A673 (cell line): Measurements from ENCODE around the gene HSD11B1.

Experiments used
- CTCF ChIP-seq: fragments of 300-800, 200-600 bp; sonication (generic); conservative IDR thresholded peaks from 2 replicates; pipeline ENCODE4 v1.5.1; 2017; ENCODE audit warnings: low read depth, mild to moderate bottlenecking, antibody characterized with exemption, low read length, moderate library complexity, mixed read lengths
- EZH2 ChIP-seq: fragments of 200-600 bp; sonication (generic); IDR thresholded peaks from 2 replicates; pipeline ENCODE4 v1.6.1; 2017; ENCODE audit warnings: borderline replicate concordance, low read depth, mild to moderate bottlenecking, mixed read lengths, antibody characterized with exemption, low read length; ENCODE audit not compliant: poor library complexity, severe bottlenecking

GRCh38 chr1:209715314-209715713, 10.7 kb downstream of the HSD11B1 start:
- TF ChIP-seq CTCF (no peak), EZH2 (no peak)
